HG03520 (cell line): Measurements from ENCODE around the gene NHERF2.
"Not testable (repeated sequence)": the region's sequence is repeated elsewhere in the genome, so short reads cannot be mapped to it uniquely, and the experiment has no call there.

Source experiments
- ATAC-seq: cut with Tn5 transposase; IDR thresholded peaks from one replicate; pipeline ENCODE4 v1.9.1; 2021; ENCODE audit warnings: mild to moderate bottlenecking, moderate library complexity; ENCODE audit not compliant: unreplicated experiment

The NHERF2 gene

GRCh38 chr16:2025251-2025650, 1.5 kb upstream of the NHERF2 start:
- no peak for ATAC-seq

GRCh38 chr16:2025878-2026460, 733 bp upstream of the NHERF2 start:
- no peak for ATAC-seq

- no peak for ATAC-seq
Observed at GRCh38 chr16:2027024-2028010, 615 bp downstream of the NHERF2 start.

- no peak for ATAC-seq
Observed at GRCh38 chr16:2028146-2028545, 1.4 kb downstream of the NHERF2 start.

- ATAC-seq: no peak
Observed at GRCh38 chr16:2028620-2029220, 2.0 kb downstream of the NHERF2 start.

GRCh38 chr16:2029350-2029749, 2.6 kb downstream of the NHERF2 start:
- no peak for ATAC-seq

- ATAC-seq: no peak
Observed at GRCh38 chr16:2030036-2030435, 3.3 kb downstream of the NHERF2 start.

- no peak for ATAC-seq
Observed at GRCh38 chr16:2031081-2031577, 4.4 kb downstream of the NHERF2 start.

GRCh38 chr16:2032285-2033056, 5.8 kb downstream of the NHERF2 start:
- ATAC-seq: no peak

GRCh38 chr16:2033057-2033908, 6.6 kb downstream of the NHERF2 start:
- no peak for ATAC-seq

- ATAC-seq: not testable (repeated sequence)
Observed at GRCh38 chr16:2033909-2034695, 7.4 kb downstream of the NHERF2 start.

GRCh38 chr16:2034696-2035430, 8.2 kb downstream of the NHERF2 start:
- ATAC-seq: no peak

GRCh38 chr16:2035431-2036199, 8.9 kb downstream of the NHERF2 start:
- ATAC-seq: no peak

- ATAC-seq: no peak
Observed at GRCh38 chr16:2036200-2036966, 9.7 kb downstream of the NHERF2 start.

- ATAC-seq: no peak
Observed at GRCh38 chr16:2037115-2037514, 10.4 kb downstream of the NHERF2 start.

GRCh38 chr16:2037647-2038381, 11.1 kb downstream of the NHERF2 start:
- no peak for ATAC-seq
